Neural cell (in vitro differentiated cells): Measurements from ENCODE around the gene RNF13. TPM values are rescaled to one million over a fixed set of nuclear protein-coding genes. Genes with fewer than 3 reads are reported as not detected.

Experiments used
- H2AFZ ChIP-seq: fragments of 200-600, 300-800 bp; sonication (generic), shearing (Covaris generic); 2 replicates; pipeline ENCODE4 v1.6.0; 2014; ENCODE audit warnings: low read depth, mild to moderate bottlenecking, antibody characterized with exemption, low read length, moderate library complexity
- H3F3A ChIP-seq: fragments of 200-600 bp; shearing (Covaris generic); 2 replicates; pipeline ENCODE4 v1.6.1; 2016; ENCODE audit warnings: mild to moderate bottlenecking, moderate library complexity, mixed read lengths, antibody characterized with exemption, low read length; ENCODE audit not compliant: insufficient read depth, poor library complexity, severe bottlenecking
- H3K27ac ChIP-seq: fragments of 200-600, 300-800 bp; sonication (generic), shearing (Covaris generic); 2 replicates; pipeline ENCODE4 v1.5.1; 2014; ENCODE audit warnings: mild to moderate bottlenecking, low read length, moderate library complexity
- H3K27me3 ChIP-seq: fragments of 300-800, 200-600 bp; sonication (generic), shearing (Covaris generic); 2 replicates; pipeline ENCODE4 v1.6.0; 2014; ENCODE audit warnings: mild to moderate bottlenecking, low read depth, low read length, moderate library complexity; ENCODE audit not compliant: insufficient read depth
- H3K36me3 ChIP-seq: fragments of 300-800, 200-600 bp; sonication (generic), shearing (Covaris generic); 2 replicates; pipeline ENCODE4 v1.5.1; 2014; ENCODE audit warnings: mild to moderate bottlenecking, antibody characterized with exemption, low read length, moderate library complexity; ENCODE audit not compliant: insufficient read depth
- H3K4me2 ChIP-seq: fragments of 300-800, 200-600 bp; sonication (generic), shearing (Covaris generic); 2 replicates; pipeline ENCODE4 v1.6.0; 2014; ENCODE audit warnings: mild to moderate bottlenecking, low read length
- H3K4me3 ChIP-seq: fragments of 300-800, 200-600 bp; sonication (generic), shearing (Covaris generic); 2 replicates; pipeline ENCODE4 v1.5.1; 2014; ENCODE audit warnings: mild to moderate bottlenecking, low read length, moderate library complexity
- H3K79me2 ChIP-seq: fragments of 200-600 bp; shearing (Covaris generic); replicated peaks from 2 replicates; pipeline ENCODE4 v1.6.0; 2014; ENCODE audit warnings: mild to moderate bottlenecking, low read length, moderate library complexity; ENCODE audit not compliant: insufficient read depth
- H3K9ac ChIP-seq: fragments of 300-800, 200-600 bp; sonication (generic), shearing (Covaris generic); 2 replicates; pipeline ENCODE4 v1.6.1; 2016; ENCODE audit warnings: mild to moderate bottlenecking, low read length, mixed read lengths
- H3K9me2 ChIP-seq: fragments of 200-600 bp; shearing (Covaris generic); 2 replicates; pipeline ENCODE4 v1.6.1; 2016; ENCODE audit warnings: mild to moderate bottlenecking, low read length, mixed read lengths; ENCODE audit not compliant: insufficient read depth
- H3K9me3 ChIP-seq: fragments of 200-600, 300-800 bp; sonication (generic), shearing (Covaris generic); 2 replicates; pipeline ENCODE4 v1.6.1; 2016; ENCODE audit warnings: mild to moderate bottlenecking, mixed run types, low read length, moderate library complexity, mixed read lengths
- H4K20me1 ChIP-seq: fragments of 200-600 bp; shearing (Covaris generic); 2 replicates; pipeline ENCODE4 v1.6.1; 2016; ENCODE audit warnings: mild to moderate bottlenecking, mixed run types; ENCODE audit not compliant: insufficient read depth
- CTCF ChIP-seq: fragments of 450-650 bp; IDR thresholded peaks from 2 replicates; pipeline ENCODE4 v1.5.1; 2014; ENCODE audit warnings: antibody characterized with exemption, mild to moderate bottlenecking, moderate library complexity; ENCODE audit not compliant: poor library complexity, severe bottlenecking
- EP300 ChIP-seq: fragments of 450-650 bp; conservative IDR thresholded peaks from 2 replicates; pipeline ENCODE4 v1.6.1; 2014; ENCODE audit warnings: antibody characterized with exemption, mild to moderate bottlenecking, moderate library complexity; ENCODE audit not compliant: poor library complexity, severe bottlenecking
- EZH2 ChIP-seq: fragments of 200-600, 300-800 bp; shearing (Covaris generic), sonication (generic); IDR thresholded peaks from 2 replicates; pipeline ENCODE4 v1.6.1; 2014; ENCODE audit warnings: antibody characterized with exemption, low read length, borderline replicate concordance, mild to moderate bottlenecking; ENCODE audit not compliant: insufficient read depth, poor library complexity, severe bottlenecking
- MXI1 ChIP-seq: fragments of 450-650 bp; conservative IDR thresholded peaks from 2 replicates; pipeline ENCODE4 v1.6.1; 2014; ENCODE audit warnings: antibody characterized with exemption, mild to moderate bottlenecking; ENCODE audit not compliant: poor library complexity, severe bottlenecking
- POLR2AphosphoS5 ChIP-seq: IDR thresholded peaks from 2 replicates; pipeline ENCODE4 v1.6.1; 2012
- RAD21 ChIP-seq: fragments of 450-650 bp; conservative IDR thresholded peaks from 2 replicates; pipeline ENCODE4 v1.6.1; 2014; ENCODE audit warnings: antibody characterized with exemption, mild to moderate bottlenecking, moderate library complexity
- REST ChIP-seq: IDR thresholded peaks from 2 replicates; pipeline ENCODE4 v1.6.1; 2012; ENCODE audit warnings: borderline replicate concordance
- SMC3 ChIP-seq: fragments of 450-650 bp; conservative IDR thresholded peaks from 2 replicates; pipeline ENCODE4 v1.6.1; 2014; ENCODE audit warnings: antibody characterized with exemption, mild to moderate bottlenecking, moderate library complexity; ENCODE audit not compliant: poor library complexity
- TAF1 ChIP-seq: IDR thresholded peaks from 2 replicates; pipeline ENCODE4 v1.6.1; 2012; ENCODE audit warnings: low read depth
- polyA plus RNA-seq: library from polyadenylated mRNA; depleted of rRNA; stranded (reverse); fragments of >200 nt; gene quantifications from 2 replicates; pipeline ENCODE4 v1.2.3, GENCODE V29; 2014

The RNF13 gene
- polyA plus RNA-seq, 1 donor from 2014 or later, result 52.3 TPM

- no peaks in the 10 kb centered on the region for H3K9me2 ChIP-seq
- no peaks in the 10 kb centered on the region for H3K27me3 ChIP-seq
- H3K79me2 ChIP-seq, result no peaks in the 10 kb centered on the region
- no peak overlapping the region for H3K9ac ChIP-seq
- H3K9me3 ChIP-seq, result no peaks in the 10 kb centered on the region
- peaks cover 11% of the 10 kb centered on the region for H3K36me3 ChIP-seq
- no peaks in the 10 kb centered on the region for H3F3A ChIP-seq
- TF ChIP-seq MXI1 (no peak), POLR2AphosphoS5 (no peak)
- no peak overlapping the region for H2AFZ ChIP-seq
- H3K4me3 ChIP-seq, result no peak overlapping the region
- H3K4me2 ChIP-seq, result no peak overlapping the region
- H4K20me1 ChIP-seq, result no peaks in the 10 kb centered on the region
- H3K27ac ChIP-seq, result no peak overlapping the region
Observed at GRCh38 chr3:149917124-149917667, 104.2 kb downstream of the RNF13 start.

DNA sequence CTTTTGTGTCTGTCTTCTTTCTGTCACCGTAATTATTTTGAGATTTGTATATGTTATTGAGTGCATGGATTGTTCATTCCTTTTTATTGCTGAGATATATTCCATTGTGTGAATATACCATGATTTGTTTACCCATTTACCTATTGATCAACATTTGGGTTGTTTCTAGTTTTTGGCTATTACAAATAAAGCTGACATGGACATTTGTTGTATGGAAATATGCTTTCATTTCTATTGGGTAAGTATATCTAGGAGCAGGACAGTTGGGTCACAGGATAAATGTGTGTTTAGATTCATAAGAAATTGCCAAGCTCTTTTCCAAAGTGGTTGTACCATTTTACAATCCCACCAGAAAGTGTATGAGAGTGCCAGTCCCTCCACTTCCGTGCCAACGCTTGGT is 106.5 kb downstream of the RNF13 start:
- no peaks in the 10 kb centered on the region for H3K79me2 ChIP-seq
- no peaks in the 10 kb centered on the region for H3K36me3 ChIP-seq
- no peak overlapping the region for H3K4me2 ChIP-seq
- no peaks in the 10 kb centered on the region for H3K9me3 ChIP-seq
- no peak overlapping the region for H3K27ac ChIP-seq
- H3K4me3 ChIP-seq, result no peak overlapping the region
- no peak overlapping the region for H3K9ac ChIP-seq
- H3K9me2 ChIP-seq, result no peaks in the 10 kb centered on the region
- no peaks in the 10 kb centered on the region for H4K20me1 ChIP-seq
- H3K27me3 ChIP-seq, result no peaks in the 10 kb centered on the region
- H3F3A ChIP-seq, result no peaks in the 10 kb centered on the region
- TF ChIP-seq MXI1 (no peak), REST (no peak), TAF1 (no peak), RAD21 (no peak), EP300 (no peak), EZH2 (no peak), POLR2AphosphoS5 (no peak), SMC3 (no peak), CTCF (no peak)
- no peak overlapping the region for H2AFZ ChIP-seq

DNA sequence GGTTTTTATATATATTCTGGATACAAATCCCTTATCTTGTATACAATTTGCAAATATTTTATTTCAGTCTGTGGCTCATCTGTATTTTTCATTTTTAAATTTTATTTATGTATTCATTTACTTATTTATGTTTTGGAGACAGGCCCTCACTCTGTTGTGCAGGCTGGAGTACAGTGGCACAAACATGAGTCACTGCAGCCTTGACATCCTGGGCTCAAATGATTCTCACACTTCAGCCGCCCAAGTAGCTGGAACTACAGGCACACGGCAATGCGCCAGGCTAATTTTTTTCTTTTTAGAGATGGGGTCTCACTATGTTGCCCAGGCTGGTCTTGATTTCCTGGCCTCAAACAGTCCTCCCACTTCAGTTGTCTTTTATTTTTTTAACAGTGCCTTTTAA is 107.1 kb downstream of the RNF13 start:
- Histone ChIP-seq H3K79me2 (no peaks in the 10 kb centered on the region), H3K9ac (no peak overlapping the region), H3K27me3 (no peaks in the 10 kb centered on the region), H3K27ac (no peak overlapping the region), H3K4me3 (no peak overlapping the region), H3K36me3 (no peaks in the 10 kb centered on the region), H3K9me2 (no peaks in the 10 kb centered on the region), H4K20me1 (no peaks in the 10 kb centered on the region), H3K4me2 (no peak overlapping the region), H3F3A (no peaks in the 10 kb centered on the region), H2AFZ (no peak overlapping the region), H3K9me3 (no peaks in the 10 kb centered on the region)
- TF ChIP-seq TAF1 (no peak), CTCF (no peak), EP300 (no peak), MXI1 (no peak), RAD21 (no peak), SMC3 (no peak), EZH2 (no peak), POLR2AphosphoS5 (no peak), REST (no peak)
